K562 (cell line): ENCODE results near the gene AP3S1.

Experiments
- ATF1 ChIP-seq, 2 experiments: fragments of 450-650 bp in 1 of 2; IDR thresholded peaks; 2 replicates each; pipeline ENCODE4 v1.6.1; 2016; ENCODE audit warnings: missing compliant biosample characterization in 1 of 2, missing genetic modification characterization in 1 of 2
- CTCF ChIP-seq, 3 experiments: IDR thresholded peaks in 2 of 3; conservative IDR thresholded peaks in 1 of 3; 2 replicates each; pipeline ENCODE4 v1.5.1; 2011 to 2012; ENCODE audit warnings: low read length in 3 of 3, mild to moderate bottlenecking in 3 of 3, control low read depth in 2 of 3, improper control_type of control experiment in 1 of 3, inconsistent platforms in 1 of 3, low read depth in 1 of 3, mixed read lengths in 1 of 3, moderate library complexity in 1 of 3; ENCODE audit not compliant: insufficient read depth in 2 of 3
- EHMT2 ChIP-seq: fragments of 450-650 bp; IDR thresholded peaks from 2 replicates; pipeline ENCODE4 v1.6.1; 2018; ENCODE audit warnings: antibody characterized with exemption
- FOS ChIP-seq: IDR thresholded peaks from 3 replicates; pipeline ENCODE4 v1.6.1; 2011; ENCODE audit not compliant: insufficient read length; ENCODE audit errors: extremely low read depth
- HMGN3 ChIP-seq: IDR thresholded peaks from 2 replicates; pipeline ENCODE4 v1.6.1; 2011; ENCODE audit warnings: borderline replicate concordance, low read depth, mild to moderate bottlenecking, mixed read lengths, low read length; ENCODE audit not compliant: insufficient read length; ENCODE audit errors: extremely low read depth
- MYC ChIP-seq, 2 experiments: fragments of 250-450 bp in 1 of 2; sonication (Bioruptor Pico) in 1 of 2; IDR thresholded peaks; 2 replicates each; pipeline versions ENCODE4 v1.5.1 to v1.6.1; 2012 to 2021; ENCODE audit warnings: low read depth in 2 of 2, borderline replicate concordance in 1 of 2, improper control_type of control experiment in 1 of 2, low read length in 1 of 2, mild to moderate bottlenecking in 1 of 2, moderate library complexity in 1 of 2
- RERE ChIP-seq: sonication (generic); formaldehyde crosslinking; IDR thresholded peaks from 2 replicates; pipeline ENCODE4 v1.8.0; 2023; ENCODE audit warnings: missing genetic modification reagents, mild to moderate bottlenecking, borderline replicate concordance
- TAF7 ChIP-seq: fragments of 450-650 bp; IDR thresholded peaks from 2 replicates; pipeline ENCODE4 v1.6.1; 2016; ENCODE audit warnings: missing genetic modification characterization, missing compliant biosample characterization
- UBTF ChIP-seq, 2 experiments: IDR thresholded peaks; 2 replicates each; pipeline ENCODE4 v1.6.1; 2012; ENCODE audit warnings: improper control_type of control experiment in 2 of 2, low read depth in 2 of 2, low read length in 2 of 2, borderline replicate concordance in 1 of 2
- ZNF512 ChIP-seq: IDR thresholded peaks from 2 replicates; pipeline ENCODE4 v1.6.1; 2016; ENCODE audit warnings: missing genetic modification characterization, missing compliant biosample characterization

DNA sequence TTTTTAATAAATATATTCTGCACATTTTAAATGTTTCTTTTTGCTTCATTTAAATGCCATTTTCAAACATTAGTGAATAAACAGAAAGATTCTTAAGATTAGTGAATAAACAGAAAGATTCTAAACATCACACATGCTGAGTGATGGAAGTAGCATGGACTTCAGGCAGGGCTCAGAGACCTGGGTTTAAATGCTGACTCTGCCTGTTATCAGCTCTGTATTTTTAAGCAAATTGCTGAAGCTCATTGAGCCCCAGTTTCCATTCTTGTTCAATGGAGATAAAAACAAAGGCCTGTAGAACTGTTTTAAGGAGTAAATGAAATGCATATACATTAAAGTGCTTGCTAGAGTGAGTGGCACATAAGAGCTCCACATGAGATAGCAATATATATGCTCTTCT lies 112.4 kb downstream of the AP3S1 start:
- TF ChIP-seq HMGN3 (no peak), TAF7 (tag) (no peak), CTCF (IDR thresholded peaks at IDR 0.05 in 2 of 3, conservative IDR thresholded peaks at IDR 0.05 in 1 of 3; ENCODE audit: insufficient read depth in 2 of 3, low read depth in 1 of 3, low read length in 3 of 3) (no peak), MYC (IDR thresholded peaks at IDR 0.05; ENCODE audit: low read depth, low read length) (no peak), MYC (CRISPR knock-in tag; IDR thresholded peaks at IDR 0.05; ENCODE audit: borderline replicate concordance, low read depth) (no peak), UBTF (IDR thresholded peaks at IDR 0.05; ENCODE audit: borderline replicate concordance in 1 of 2, low read depth in 2 of 2, low read length in 2 of 2) (no peak), ATF1 (CRISPR knock-in tag; IDR thresholded peaks at IDR 0.05) (no peak), ATF1 (tag; IDR thresholded peaks at IDR 0.05) (no peak), FOS (no peak), ZNF512 (tag) (no peak), EHMT2 (no peak), RERE (CRISPR knock-in tag) (no peak)
